HG03280 (cell line): ENCODE data around the gene METTL2A.
"Not testable (repeated sequence)": the region's sequence is repeated elsewhere in the genome, so short reads cannot be mapped to it uniquely, and the experiment has no call there.

Experiments
- ATAC-seq: cut with Tn5 transposase; IDR thresholded peaks from one replicate; pipeline ENCODE4 v1.9.1; 2021; ENCODE audit warnings: mild to moderate bottlenecking, moderate library complexity; ENCODE audit not compliant: unreplicated experiment

METTL2A gene, protein sequence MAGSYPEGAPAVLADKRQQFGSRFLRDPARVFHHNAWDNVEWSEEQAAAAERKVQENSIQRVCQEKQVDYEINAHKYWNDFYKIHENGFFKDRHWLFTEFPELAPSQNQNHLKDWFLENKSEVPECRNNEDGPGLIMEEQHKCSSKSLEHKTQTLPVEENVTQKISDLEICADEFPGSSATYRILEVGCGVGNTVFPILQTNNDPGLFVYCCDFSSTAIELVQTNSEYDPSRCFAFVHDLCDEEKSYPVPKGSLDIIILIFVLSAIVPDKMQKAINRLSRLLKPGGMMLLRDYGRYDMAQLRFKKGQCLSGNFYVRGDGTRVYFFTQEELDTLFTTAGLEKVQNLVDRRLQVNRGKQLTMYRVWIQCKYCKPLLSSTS

GRCh38 chr17:62423647-62424461 lies at the start of gene METTL2A:
Gene METTL2A, plus strand, starts transcription at chr17:62423897. Its CDS starts 6 bp downstream, at chr17:62423903.
- ATAC-seq = peak; percentile 89

DNA sequence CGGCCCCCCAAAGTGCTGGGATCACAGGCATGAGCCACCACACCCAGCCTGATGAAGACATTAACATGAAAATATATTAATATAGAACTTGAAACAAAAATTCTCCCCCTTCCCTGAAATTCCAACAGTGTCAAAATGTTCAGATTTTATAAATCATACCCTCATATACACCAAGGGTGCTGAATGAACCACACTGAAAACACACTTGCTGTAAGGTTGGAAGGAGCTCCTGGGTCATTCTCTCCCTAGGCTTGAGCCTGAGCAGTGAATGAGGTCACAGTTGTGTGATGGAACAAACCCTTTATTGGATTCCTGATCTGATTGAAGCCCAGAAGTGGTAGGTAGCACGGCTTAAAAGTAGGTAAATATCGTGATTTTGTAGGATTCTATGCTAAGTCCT lies 43.4 kb upstream of the METTL2A start, which contains the start of gene EFCAB3:
Gene EFCAB3 (plus strand): TSS at position 301 of the 400 bp plus-strand sequence. CDS start 2,427 bp downstream, outside the sequence.
- no peak for ATAC-seq

DNA sequence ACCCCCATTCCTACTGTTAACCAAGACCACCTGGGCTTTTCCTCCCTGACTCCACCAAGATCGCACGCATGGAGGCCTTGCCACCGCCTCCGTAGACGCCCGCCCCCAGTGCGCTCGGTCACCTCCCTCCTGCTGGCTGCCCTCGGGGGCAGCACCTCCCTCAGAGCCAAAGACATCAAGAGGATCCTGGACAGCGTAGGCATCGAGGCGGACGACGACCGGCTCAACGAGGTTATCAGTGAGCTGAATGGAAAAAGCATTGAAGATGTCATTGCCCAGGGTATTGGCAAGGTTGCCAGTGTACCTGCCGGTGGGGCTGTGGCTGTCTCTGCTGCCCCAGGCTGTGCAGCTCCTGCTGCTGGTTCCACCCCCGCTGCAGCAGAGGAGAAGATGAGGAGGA lies 42.1 kb upstream of the METTL2A start:
- no peak for ATAC-seq

- ATAC-seq = no peak
Measured at GRCh38 chr17:62388856-62389255, 34.8 kb upstream of the METTL2A start.

DNA sequence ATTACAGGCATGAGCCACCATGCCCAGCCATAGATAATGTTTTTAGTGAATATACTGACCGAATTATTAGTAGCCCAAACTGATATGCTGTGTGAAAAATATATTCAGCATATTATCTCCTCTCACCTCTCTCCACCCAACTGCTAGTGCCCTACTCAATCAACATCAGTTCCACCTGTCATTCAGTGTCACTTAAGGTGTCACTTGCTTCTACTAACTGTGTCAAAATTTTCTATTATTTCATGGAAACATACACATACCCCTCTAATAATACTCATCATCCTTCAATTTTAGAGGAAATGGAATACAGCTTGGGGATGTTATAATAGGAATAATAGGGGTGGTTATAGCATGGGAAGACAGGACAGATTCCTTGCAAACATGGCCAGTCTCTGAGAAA lies 30.8 kb upstream of the METTL2A start:
- ATAC-seq = no peak

DNA sequence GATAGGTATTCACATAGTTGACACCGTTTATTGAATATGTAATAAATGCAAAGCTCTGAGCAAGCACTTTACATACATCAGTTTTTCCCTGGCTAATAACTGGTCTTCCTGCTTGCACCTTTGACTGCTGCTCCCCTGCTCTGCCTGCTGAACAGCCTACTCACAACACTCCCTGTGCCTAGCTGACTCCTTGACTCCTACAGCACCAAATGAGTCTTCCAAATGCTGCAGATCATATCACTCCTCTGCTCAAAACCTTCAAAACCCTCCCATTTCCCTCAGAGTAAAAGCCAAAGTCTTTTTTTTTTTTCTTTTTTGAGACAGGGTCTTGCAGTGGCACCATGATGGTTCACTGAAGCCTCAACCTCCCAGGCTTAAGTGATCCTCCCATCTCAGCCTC lies 24.8 kb upstream of the METTL2A start:
- no peak for ATAC-seq

DNA sequence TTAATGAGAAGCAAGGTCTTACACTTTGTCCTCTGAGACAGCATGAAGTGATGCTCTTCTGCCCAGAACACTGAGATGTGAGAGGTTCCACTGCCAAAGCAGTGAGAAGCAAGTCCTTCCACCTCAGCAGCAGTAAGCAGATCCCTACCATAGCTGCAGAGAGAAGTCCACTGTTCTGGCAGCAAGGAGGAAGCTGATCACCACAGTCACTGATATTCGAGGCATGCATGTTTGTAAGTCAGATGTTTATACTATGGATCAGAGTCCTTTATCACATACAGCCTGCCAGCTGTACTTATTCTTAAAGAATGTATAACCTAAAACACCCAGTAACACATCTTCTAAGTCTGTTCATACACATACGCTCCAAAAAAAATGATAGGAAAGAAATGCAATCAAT lies 18.2 kb upstream of the METTL2A start:
- no peak for ATAC-seq

DNA sequence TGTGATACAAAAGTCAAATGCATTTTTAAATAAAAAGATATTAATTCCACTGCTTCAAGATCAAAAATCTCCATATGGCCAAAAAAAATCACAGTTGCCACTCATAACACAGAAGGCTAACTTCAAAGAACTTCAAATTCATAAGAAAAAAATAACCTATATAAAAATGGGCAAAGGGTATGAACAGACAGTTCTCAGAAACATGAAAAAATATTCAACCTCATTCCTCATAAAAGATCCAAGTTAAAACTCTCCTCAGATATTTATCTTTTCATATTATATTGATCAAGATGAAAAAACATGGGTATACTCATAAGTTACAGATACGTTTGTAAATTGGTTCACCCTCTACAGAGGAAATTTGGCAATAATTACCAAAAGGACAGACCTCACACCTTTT lies 10.6 kb upstream of the METTL2A start:
- ATAC-seq = not testable (repeated sequence)

DNA sequence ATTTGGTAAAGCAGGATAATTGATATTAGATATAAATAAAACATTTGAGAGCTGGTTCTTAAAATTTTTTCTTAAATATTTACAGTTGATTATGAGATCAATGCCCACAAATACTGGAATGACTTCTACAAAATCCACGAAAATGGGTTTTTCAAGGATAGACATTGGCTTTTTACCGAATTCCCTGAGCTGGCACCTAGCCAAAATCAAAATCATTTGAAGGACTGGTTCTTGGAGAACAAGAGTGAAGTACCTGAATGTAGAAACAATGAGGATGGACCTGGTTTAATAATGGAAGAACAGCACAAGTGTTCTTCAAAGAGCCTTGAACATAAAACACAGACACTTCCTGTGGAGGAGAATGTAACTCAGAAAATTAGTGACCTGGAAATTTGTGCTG lies 2.5 kb downstream of the METTL2A start:
- ATAC-seq = not testable (repeated sequence)

- ATAC-seq = not testable (repeated sequence)
Measured at GRCh38 chr17:62435251-62435650, 11.6 kb downstream of the METTL2A start.

DNA sequence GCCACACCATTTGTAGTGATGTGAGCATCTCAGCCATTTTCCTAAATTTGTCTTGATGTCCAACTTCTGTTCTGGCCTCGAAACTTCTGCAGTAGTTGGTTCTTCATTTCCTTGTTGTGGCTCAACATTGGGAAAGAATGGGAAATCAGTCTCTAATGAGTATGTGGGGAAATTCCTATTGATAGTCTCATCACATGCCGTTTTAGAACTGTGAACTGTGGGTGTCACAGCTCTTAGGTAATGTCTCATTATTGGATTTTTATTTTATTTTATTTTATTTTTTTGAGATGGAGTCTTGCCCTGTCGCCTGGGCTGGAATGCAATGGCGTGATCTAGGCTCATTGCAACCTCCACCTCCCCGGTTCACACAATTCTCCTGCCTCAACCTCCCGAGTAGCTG lies 17.5 kb downstream of the METTL2A start:
- ATAC-seq = not testable (repeated sequence)

DNA sequence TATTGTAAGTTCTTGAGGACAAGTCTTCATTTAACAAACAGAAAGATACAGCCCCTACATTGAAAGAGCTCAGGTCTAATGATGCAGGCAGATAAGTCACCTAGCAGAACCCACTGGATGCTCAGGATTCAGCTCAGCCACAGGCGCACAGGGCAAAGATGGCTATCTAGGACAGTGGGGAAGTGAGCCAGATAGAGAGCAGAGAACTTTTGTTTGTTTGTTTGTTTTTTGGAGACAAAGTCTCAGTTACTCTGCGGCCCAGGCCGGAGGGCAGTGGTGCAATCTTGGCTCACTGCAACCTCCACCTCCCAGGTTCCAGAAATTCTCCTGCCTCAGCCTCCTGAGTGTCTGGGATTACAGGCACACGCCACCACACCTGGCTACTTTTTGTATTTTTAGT lies 20.4 kb downstream of the METTL2A start:
- no peak for ATAC-seq

DNA sequence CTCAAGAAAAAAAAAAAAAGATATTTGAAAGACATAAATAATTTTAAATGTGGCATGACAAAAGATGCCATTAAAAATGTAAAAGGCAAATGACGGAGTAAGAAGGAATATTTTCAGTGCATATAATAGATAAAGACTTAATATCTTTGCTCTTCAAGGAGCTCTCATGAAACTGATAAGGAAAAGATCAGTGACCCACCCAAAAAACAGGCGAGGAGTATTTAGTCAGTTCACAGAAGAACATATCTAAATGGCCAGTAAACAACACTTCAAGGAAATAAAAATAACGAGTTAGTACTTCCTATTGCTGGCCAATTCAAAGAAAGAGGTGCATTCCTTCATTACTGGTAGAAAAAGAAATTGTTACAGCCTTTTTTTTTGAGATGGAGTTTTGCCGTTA lies 22.1 kb downstream of the METTL2A start:
- not testable (repeated sequence) for ATAC-seq

GRCh38 chr17:62452195-62452594 lies 28.5 kb downstream of the METTL2A start:
- ATAC-seq = not testable (repeated sequence)

- not testable (repeated sequence) for ATAC-seq
Measured at GRCh38 chr17:62453041-62453440, 29.3 kb downstream of the METTL2A start.

- peak; percentile 14 for ATAC-seq
Measured at GRCh38 chr17:62453656-62454055, 30.0 kb downstream of the METTL2A start.

GRCh38 chr17:62454111-62454510 lies 30.4 kb downstream of the METTL2A start:
- ATAC-seq = peak; percentile 49

DNA sequence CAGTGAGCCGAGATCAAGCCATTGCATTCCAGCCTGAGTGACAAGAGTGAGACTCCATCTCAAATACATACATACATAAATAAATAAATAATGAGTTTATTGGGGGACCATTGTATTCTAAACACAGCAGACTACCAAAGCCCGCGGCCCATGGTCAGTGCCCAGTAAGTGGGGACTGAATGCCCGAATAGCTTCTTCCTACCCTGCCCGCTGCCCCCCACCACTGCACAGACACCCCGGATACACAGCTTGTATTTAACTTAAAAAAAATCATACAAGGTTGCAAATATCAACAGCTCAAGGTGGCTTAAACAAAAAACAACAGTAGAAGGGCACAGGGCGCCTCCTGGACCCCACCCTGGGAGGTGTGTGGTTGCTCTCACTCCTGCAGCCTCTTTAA lies 32.3 kb downstream of the METTL2A start:
- no peak for ATAC-seq

DNA sequence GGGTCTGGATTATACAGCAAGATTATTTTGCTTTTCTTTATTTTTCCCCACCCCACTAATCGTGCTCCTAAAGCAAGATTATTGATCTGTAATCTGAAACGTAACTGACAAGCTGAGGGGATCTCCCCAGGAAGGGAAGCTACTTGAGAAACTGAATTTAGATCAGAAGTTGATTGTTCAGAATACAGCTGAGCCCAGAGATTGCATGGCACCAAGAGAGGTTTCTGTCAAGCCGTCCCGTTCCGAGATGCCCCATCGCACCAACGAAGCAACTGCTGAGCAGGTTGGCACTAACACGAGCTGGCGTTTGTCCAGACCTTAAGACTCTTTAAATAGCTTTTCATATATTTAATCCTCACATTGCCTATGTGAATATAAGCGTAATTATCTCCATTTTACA lies 34.8 kb downstream of the METTL2A start:
- peak; percentile 36 for ATAC-seq

DNA sequence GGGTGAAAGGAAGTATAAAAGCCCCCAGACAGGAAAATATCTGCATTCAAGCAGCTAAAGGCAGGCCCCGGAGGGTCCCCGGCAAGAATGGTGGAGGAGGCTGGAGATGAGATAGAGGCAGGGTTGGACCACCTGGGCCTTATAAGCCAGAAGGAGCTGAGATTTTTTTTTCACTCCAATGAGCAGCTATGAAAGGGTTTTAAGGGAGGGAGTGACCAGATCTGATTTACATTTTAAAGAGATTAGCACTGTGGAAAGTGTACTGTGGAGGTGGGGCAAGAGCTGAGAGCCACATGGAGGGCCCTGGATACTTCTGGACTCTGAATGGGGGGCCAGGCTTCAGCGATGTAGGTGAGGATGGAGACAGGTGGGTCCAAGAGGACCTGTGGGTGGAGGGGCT lies 40.7 kb downstream of the METTL2A start:
- not testable (repeated sequence) for ATAC-seq

DNA sequence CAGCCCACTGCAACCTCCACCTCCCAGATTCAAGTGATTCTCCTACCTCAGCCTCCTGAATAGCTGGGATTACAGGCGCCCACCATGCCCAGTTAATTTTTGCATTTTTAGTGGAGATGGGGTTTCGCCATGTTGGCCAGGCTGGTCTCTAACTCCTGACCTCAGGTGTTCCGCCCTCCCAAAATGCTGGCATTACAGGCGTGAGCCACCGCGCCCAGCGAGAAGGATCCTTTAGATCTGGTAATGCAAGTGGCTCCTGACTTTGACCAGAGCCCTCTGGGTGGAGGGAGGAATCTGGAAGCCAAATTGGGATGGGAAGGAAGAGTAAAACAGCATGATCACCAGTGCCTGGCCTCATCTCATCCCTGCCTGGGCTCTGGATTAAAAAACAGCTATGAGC lies 41.6 kb downstream of the METTL2A start:
- ATAC-seq = not testable (repeated sequence)
